HCT116 (cell line): ENCODE results near the gene C15orf62. TPM values are rescaled to one million over a fixed set of nuclear protein-coding genes. Genes with fewer than 3 reads are reported as not detected.

Source experiments
- ATAC-seq: fragments of 200-7000 bp; cut with Tn5 transposase; 2 replicates; pipeline ENCODE4 v1.9.1; 2020; ENCODE audit warnings: mild to moderate bottlenecking, moderate library complexity
- BruUV-seq: library from RNA; stranded (reverse); fragments of 400-500 nt; replicated peaks from 2 replicates; lab custom pipeline; 2021; lab: Mats Ljungman, UMichigan
- CTCF ChIA-PET: fragments of 300-600 bp; sonication (Branson Sonifier 250); formaldehyde crosslinking; loops from one replicate; lab custom pipeline; 2021; ENCODE audit warnings: antibody characterized with exemption; lab: Charles Lee
- POLR2A ChIA-PET: fragments of 300-600, 350-600 bp; sonication (Branson Sonifier 250); formaldehyde crosslinking; loops from one replicate; lab custom pipeline; 2021; ENCODE audit warnings: antibody characterized with exemption; lab: Charles Lee
- RAD21 ChIA-PET, 2 experiments: fragments of 300-600 bp; sonication (Branson Sonifier 250); formaldehyde crosslinking; loops; one replicate each; lab custom pipeline; 2023; ENCODE audit warnings: low total read pairs in 2 of 2; ENCODE audit not compliant: uncharacterized antibody in 2 of 2, unreplicated experiment in 2 of 2, low non-redundant PET in 1 of 2; lab: Charles Lee
- DNase-seq: peaks from one replicate; pipeline ENCODE4 v3.0.0-alpha.2; 2010; ENCODE audit warnings: low read depth, low spot score
- H2AFZ ChIP-seq: fragments of 200-600 bp; shearing (Covaris generic), sonication (generic); 2 replicates; pipeline ENCODE4 v1.6.1; 2017; ENCODE audit warnings: low read depth, mixed run types, mixed read lengths, antibody characterized with exemption, low read length; ENCODE audit not compliant: poor library complexity, severe bottlenecking
- H3K27ac ChIP-seq: 2 replicates; pipeline ENCODE4 v1.5.1; 2012; ENCODE audit warnings: low read depth, low read length
- H3K27me3 ChIP-seq: fragments of 200-600 bp; sonication (generic); 2 replicates; pipeline ENCODE4 v1.6.1; 2016; ENCODE audit warnings: mixed run types, low read length, mixed read lengths; ENCODE audit not compliant: insufficient read depth
- H3K36me3 ChIP-seq, 2 experiments: fragments of 200-500 bp in 1 of 2; fragments of 200-600 bp in 1 of 2; sonication (Bioruptor generic) in 1 of 2; sonication (generic) in 1 of 2; 2 replicates each; pipeline versions ENCODE4 v1.5.1 to v1.6.1; 2014 to 2016; ENCODE audit warnings: low read length in 2 of 2, inconsistent platforms in 1 of 2, mixed read lengths in 1 of 2, mixed run types in 1 of 2; ENCODE audit not compliant: insufficient read depth in 2 of 2, control insufficient read depth in 1 of 2
- H3K4me1 ChIP-seq, 2 experiments: fragments of 200-600 bp in 1 of 2; sonication (generic) in 1 of 2; 2 replicates each; pipeline versions ENCODE4 v1.5.1 to v1.6.1; 2012 to 2017; ENCODE audit warnings: low read length in 2 of 2, inconsistent platforms in 1 of 2, mild to moderate bottlenecking in 1 of 2, mixed read lengths in 1 of 2, mixed run types in 1 of 2, moderate library complexity in 1 of 2; ENCODE audit not compliant: insufficient read depth in 2 of 2, control insufficient read depth in 1 of 2
- H3K4me2 ChIP-seq: fragments of 200-600 bp; sonication (generic); 2 replicates; pipeline ENCODE4 v1.6.1; 2017; ENCODE audit warnings: mixed run types, low read length, mixed read lengths
- H3K4me3 ChIP-seq, 2 experiments: fragments of 200-600 bp in 1 of 2; sonication (generic) in 1 of 2; replicated peaks in 1 of 2; 2 replicates each; pipeline ENCODE4 v1.5.1; 2011 to 2016; ENCODE audit warnings: low read length in 2 of 2, control low read depth in 1 of 2, low read depth in 1 of 2, mild to moderate bottlenecking in 1 of 2, mixed read lengths in 1 of 2, mixed run types in 1 of 2
- H3K79me2 ChIP-seq: fragments of 200-600 bp; sonication (generic); 2 replicates; pipeline ENCODE4 v1.6.1; 2017; ENCODE audit warnings: mild to moderate bottlenecking, mixed run types, low read length, moderate library complexity, mixed read lengths; ENCODE audit not compliant: insufficient read depth
- H3K9ac ChIP-seq: fragments of 200-600 bp; sonication (generic); 2 replicates; pipeline ENCODE4 v1.6.1; 2016; ENCODE audit warnings: low read length, mixed read lengths
- H3K9me2 ChIP-seq: fragments of 200-600 bp; sonication (generic), shearing (Covaris generic); 2 replicates; pipeline ENCODE4 v1.6.1; 2017; ENCODE audit warnings: mixed run types, mild to moderate bottlenecking, moderate library complexity; ENCODE audit not compliant: insufficient read depth
- H3K9me3 ChIP-seq, 2 experiments: fragments of 200-500 bp in 1 of 2; fragments of 200-600 bp in 1 of 2; sonication (Bioruptor generic) in 1 of 2; sonication (generic) in 1 of 2; 2 replicates each; pipeline ENCODE4 v1.6.1; 2014 to 2017; ENCODE audit warnings: low read length in 2 of 2, mixed read lengths in 2 of 2, inconsistent platforms in 1 of 2, low read depth in 1 of 2, mild to moderate bottlenecking in 1 of 2, mixed run types in 1 of 2, moderate library complexity in 1 of 2; ENCODE audit not compliant: control insufficient read depth in 1 of 2, insufficient read depth in 1 of 2
- H4K20me1 ChIP-seq: fragments of 200-600 bp; sonication (generic), shearing (Covaris generic); 2 replicates; pipeline ENCODE4 v1.6.1; 2017; ENCODE audit warnings: mixed run types, mild to moderate bottlenecking, moderate library complexity; ENCODE audit not compliant: insufficient read depth
- CBX3 ChIP-seq: IDR thresholded peaks from 2 replicates; pipeline ENCODE4 v1.6.1; 2012; ENCODE audit warnings: low read depth
- CTCF ChIP-seq, 3 experiments: fragments of 200-600 bp in 1 of 3; sonication (generic) in 1 of 3; IDR thresholded peaks in 2 of 3; conservative IDR thresholded peaks in 1 of 3; 2 replicates each; pipeline ENCODE4 v1.5.1; 2012 to 2017; ENCODE audit warnings: low read depth in 2 of 3, low read length in 2 of 3, antibody characterized with exemption in 1 of 3, borderline replicate concordance in 1 of 3, control low read depth in 1 of 3, mild to moderate bottlenecking in 1 of 3, mixed read lengths in 1 of 3, mixed run types in 1 of 3, moderate library complexity in 1 of 3; ENCODE audit not compliant: insufficient read depth in 1 of 3
- ELF1 ChIP-seq: IDR thresholded peaks from 2 replicates; pipeline ENCODE4 v1.6.1; 2012; ENCODE audit warnings: low read depth, borderline replicate concordance
- FOSL1 ChIP-seq: IDR thresholded peaks from 2 replicates; pipeline ENCODE4 v1.6.1; 2012; ENCODE audit warnings: low read depth
- JUND ChIP-seq: IDR thresholded peaks from 2 replicates; pipeline ENCODE4 v1.6.1; 2012
- MAX ChIP-seq: IDR thresholded peaks from 2 replicates; pipeline ENCODE4 v1.6.1; 2012
- POLR2A ChIP-seq: IDR thresholded peaks from 2 replicates; pipeline ENCODE4 v1.7.0; 2011; ENCODE audit warnings: borderline replicate concordance; ENCODE audit not compliant: insufficient read depth, insufficient read length; ENCODE audit errors: extremely low read depth
- SIN3A ChIP-seq: IDR thresholded peaks from 2 replicates; pipeline ENCODE4 v1.6.1; 2012; ENCODE audit warnings: low read depth
- SP1 ChIP-seq: IDR thresholded peaks from 2 replicates; pipeline ENCODE4 v1.6.1; 2012; ENCODE audit warnings: low read depth
- SRF ChIP-seq: IDR thresholded peaks from 2 replicates; pipeline ENCODE4 v1.6.1; 2012; ENCODE audit warnings: low read depth
- YY1 ChIP-seq: IDR thresholded peaks from 2 replicates; pipeline ENCODE4 v1.6.1; 2011; ENCODE audit warnings: low read length, low read depth, moderate library complexity, mild to moderate bottlenecking; ENCODE audit not compliant: insufficient replicate concordance; ENCODE audit errors: extremely low read depth
- ZFX ChIP-seq: fragments of 450-650 bp; IDR thresholded peaks from 2 replicates; pipeline ENCODE4 v1.6.1; 2017
- intact Hi-C: fragments of 100-400 bp; cut with micrococcal nuclease; formaldehyde crosslinking; loops from 2 replicates; pipeline ENCODE4 v1.10.0; 2022
- total RNA-seq: library from RNA; stranded (reverse); gene quantifications from one replicate; pipeline ENCODE4 v1.2.1, GENCODE V29; 2021; ENCODE audit not compliant: unreplicated experiment
- TF ChIP-seq, protein P1 (sequence below): IDR thresholded peaks from 2 replicates; pipeline ENCODE4 v1.6.1; 2012
- TF ChIP-seq, protein P2 (sequence below): IDR thresholded peaks from 2 replicates; pipeline ENCODE4 v1.6.1; 2011; ENCODE audit warnings: mild to moderate bottlenecking, low read length, moderate library complexity; ENCODE audit not compliant: insufficient replicate concordance; ENCODE audit errors: extremely low read depth
- TF ChIP-seq, protein P3 (sequence below): IDR thresholded peaks from 2 replicates; pipeline ENCODE4 v1.6.1; 2012; ENCODE audit warnings: low read depth

C15orf62 gene
- total RNA-seq, 1 experiment from 2014 or later: 0.10 TPM

- intact Hi-C loops: no loop called here
- Histone ChIP-seq H2AFZ (no peak overlapping the region), H3K9me3 (no peaks in the 10 kb centered on the region), H3K27me3 (no peaks in the 10 kb centered on the region), H3K4me1 (peaks cover 15 to 34% of the 10 kb centered on the region in 2 experiments; a peak in 3 of 4 replicates), H3K79me2 (peaks cover 34% of the 10 kb centered on the region), H3K36me3 (no peaks in the 10 kb centered on the region), H3K9me2 (no peaks in the 10 kb centered on the region), H3K4me2 (no peak overlapping the region), H3K27ac (no peak overlapping the region), H3K4me3 (no peak overlapping the region), H3K9ac (no peak overlapping the region), H4K20me1 (no peaks in the 10 kb centered on the region)
- CTCF ChIA-PET: no interaction called here
- ATAC-seq (no peak), DNase-seq (no peak)
- TF ChIP-seq CTCF (IDR thresholded peaks at IDR 0.05 in 2 of 3, conservative IDR thresholded peaks at IDR 0.05 in 1 of 3; ENCODE audit: borderline replicate concordance in 1 of 3, insufficient read depth in 1 of 3, low read depth in 2 of 3, low read length in 2 of 3) (no peak), MAX (no peak), POLR2A (no peak), ZFX (no peak), YY1 (no peak), JUND (no peak), SIN3A (no peak), SRF (no peak), CBX3 (no peak), SP1 (no peak), FOSL1 (no peak), ELF1 (no peak)
- TF ChIP-seq, protein P1, sequence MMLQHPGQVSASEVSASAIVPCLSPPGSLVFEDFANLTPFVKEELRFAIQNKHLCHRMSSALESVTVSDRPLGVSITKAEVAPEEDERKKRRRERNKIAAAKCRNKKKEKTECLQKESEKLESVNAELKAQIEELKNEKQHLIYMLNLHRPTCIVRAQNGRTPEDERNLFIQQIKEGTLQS: no peak
- TF ChIP-seq, protein P2, sequence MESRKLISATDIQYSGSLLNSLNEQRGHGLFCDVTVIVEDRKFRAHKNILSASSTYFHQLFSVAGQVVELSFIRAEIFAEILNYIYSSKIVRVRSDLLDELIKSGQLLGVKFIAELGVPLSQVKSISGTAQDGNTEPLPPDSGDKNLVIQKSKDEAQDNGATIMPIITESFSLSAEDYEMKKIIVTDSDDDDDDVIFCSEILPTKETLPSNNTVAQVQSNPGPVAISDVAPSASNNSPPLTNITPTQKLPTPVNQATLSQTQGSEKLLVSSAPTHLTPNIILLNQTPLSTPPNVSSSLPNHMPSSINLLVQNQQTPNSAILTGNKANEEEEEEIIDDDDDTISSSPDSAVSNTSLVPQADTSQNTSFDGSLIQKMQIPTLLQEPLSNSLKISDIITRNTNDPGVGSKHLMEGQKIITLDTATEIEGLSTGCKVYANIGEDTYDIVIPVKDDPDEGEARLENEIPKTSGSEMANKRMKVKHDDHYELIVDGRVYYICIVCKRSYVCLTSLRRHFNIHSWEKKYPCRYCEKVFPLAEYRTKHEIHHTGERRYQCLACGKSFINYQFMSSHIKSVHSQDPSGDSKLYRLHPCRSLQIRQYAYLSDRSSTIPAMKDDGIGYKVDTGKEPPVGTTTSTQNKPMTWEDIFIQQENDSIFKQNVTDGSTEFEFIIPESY: no peak
- TF ChIP-seq, protein P3, sequence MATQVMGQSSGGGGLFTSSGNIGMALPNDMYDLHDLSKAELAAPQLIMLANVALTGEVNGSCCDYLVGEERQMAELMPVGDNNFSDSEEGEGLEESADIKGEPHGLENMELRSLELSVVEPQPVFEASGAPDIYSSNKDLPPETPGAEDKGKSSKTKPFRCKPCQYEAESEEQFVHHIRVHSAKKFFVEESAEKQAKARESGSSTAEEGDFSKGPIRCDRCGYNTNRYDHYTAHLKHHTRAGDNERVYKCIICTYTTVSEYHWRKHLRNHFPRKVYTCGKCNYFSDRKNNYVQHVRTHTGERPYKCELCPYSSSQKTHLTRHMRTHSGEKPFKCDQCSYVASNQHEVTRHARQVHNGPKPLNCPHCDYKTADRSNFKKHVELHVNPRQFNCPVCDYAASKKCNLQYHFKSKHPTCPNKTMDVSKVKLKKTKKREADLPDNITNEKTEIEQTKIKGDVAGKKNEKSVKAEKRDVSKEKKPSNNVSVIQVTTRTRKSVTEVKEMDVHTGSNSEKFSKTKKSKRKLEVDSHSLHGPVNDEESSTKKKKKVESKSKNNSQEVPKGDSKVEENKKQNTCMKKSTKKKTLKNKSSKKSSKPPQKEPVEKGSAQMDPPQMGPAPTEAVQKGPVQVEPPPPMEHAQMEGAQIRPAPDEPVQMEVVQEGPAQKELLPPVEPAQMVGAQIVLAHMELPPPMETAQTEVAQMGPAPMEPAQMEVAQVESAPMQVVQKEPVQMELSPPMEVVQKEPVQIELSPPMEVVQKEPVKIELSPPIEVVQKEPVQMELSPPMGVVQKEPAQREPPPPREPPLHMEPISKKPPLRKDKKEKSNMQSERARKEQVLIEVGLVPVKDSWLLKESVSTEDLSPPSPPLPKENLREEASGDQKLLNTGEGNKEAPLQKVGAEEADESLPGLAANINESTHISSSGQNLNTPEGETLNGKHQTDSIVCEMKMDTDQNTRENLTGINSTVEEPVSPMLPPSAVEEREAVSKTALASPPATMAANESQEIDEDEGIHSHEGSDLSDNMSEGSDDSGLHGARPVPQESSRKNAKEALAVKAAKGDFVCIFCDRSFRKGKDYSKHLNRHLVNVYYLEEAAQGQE: no peak
- RAD21 ChIA-PET: interaction anchor here in 1 of 2 experiments (0.7 kb wide), 1 partner anchor 695 kb away, joined by 4 read pairs; no protein-coding TSS in a partner anchor
- POLR2A ChIA-PET: interaction anchor here (0.6 kb wide), 1 partner anchor 222 kb away, joined by 3 read pairs; no protein-coding TSS in a partner anchor
- BruUV-seq: no TSS peak
These were observed 33.9 kb downstream of the C15orf62 start for GRCh38 chr15:40803688-40804087.
